Measurements from ENCODE around the gene TH. TPM values are rescaled to one million over a fixed set of nuclear protein-coding genes. Genes with fewer than 3 reads are reported as not detected.

Gene TH
- total RNA-seq, 1 donor from 2014 or later, result not detected

Other genes with a start within 250 kb of the TH start
- 3.5 and 58.7 TPM in 2 replicates for gene MRPL23, start 224.5 kb downstream of the TH start, total RNA-seq
- 0.07 TPM in 1 of 2 replicates, not detected in the other for gene H19, start 174.0 kb downstream of the TH start, total RNA-seq
- 0.28 and 3.0 TPM in 2 replicates for gene IGF2, start 32.4 kb downstream of the TH start, total RNA-seq
- gene INS, start 10.6 kb downstream of the TH start, total RNA-seq, result not detected in 2 replicates
- not detected in 2 replicates for gene ASCL2, start 98.8 kb upstream of the TH start, total RNA-seq
- gene C11orf21, start 130.1 kb upstream of the TH start, total RNA-seq, result not detected in 2 replicates
- not detected in 2 replicates for gene TSPAN32, start 130.2 kb upstream of the TH start, total RNA-seq
- gene CD81, start 205.5 kb upstream of the TH start, total RNA-seq, result 176 and 197 TPM in 2 replicates
- 63.2 and 82.5 TPM in 2 replicates for gene TSSC4, start 228.9 kb upstream of the TH start, total RNA-seq

Data from pulmonary artery endothelial cell (primary cell).